Measurements from ENCODE around the gene ATG16L1. TPM values are rescaled to one million over a fixed set of nuclear protein-coding genes. Genes with fewer than 3 reads are reported as not detected.

ATG16L1 gene
- polyA plus RNA-seq, 1 donor from 2014 or later = 67.6 TPM

- H3K9ac ChIP-seq (ENCODE audit: low read length) = no peak overlapping the region
- no peak overlapping the region for H3K27ac ChIP-seq (ENCODE audit: low read length)
- no peaks in the 10 kb centered on the region for H3K9me2 ChIP-seq (ENCODE audit: insufficient read depth, low read length)
- no peaks in the 10 kb centered on the region for H3K36me3 ChIP-seq (ENCODE audit: insufficient read depth, low read length)
- H3K4me3 ChIP-seq (ENCODE audit: low read length) = no peak overlapping the region
- H3K79me2 ChIP-seq (replicated peaks; ENCODE audit: insufficient read depth, low read length) = no peaks in the 10 kb centered on the region
- H4K20me1 ChIP-seq (ENCODE audit: insufficient read depth) = no peaks in the 10 kb centered on the region
- H3F3A ChIP-seq (ENCODE audit: insufficient read depth, low read length, poor library complexity, severe bottlenecking) = no peaks in the 10 kb centered on the region
- H3K9me3 ChIP-seq (ENCODE audit: low read length) = no peaks in the 10 kb centered on the region
- no peak overlapping the region for H2AFZ ChIP-seq (ENCODE audit: low read depth, low read length)
- no peak for TF ChIP-seq SMC3 (conservative IDR thresholded peaks at IDR 0.05; ENCODE audit: poor library complexity)
- TF ChIP-seq POLR2AphosphoS5 (IDR thresholded peaks at IDR 0.05) = no peak
- no peak for TF ChIP-seq EP300 (conservative IDR thresholded peaks at IDR 0.05; ENCODE audit: poor library complexity, severe bottlenecking)
- TF ChIP-seq TAF1 (IDR thresholded peaks at IDR 0.05; ENCODE audit: low read depth) = no peak
- no peak for TF ChIP-seq EZH2 (IDR thresholded peaks at IDR 0.05; ENCODE audit: borderline replicate concordance, insufficient read depth, low read length, poor library complexity, severe bottlenecking)
- TF ChIP-seq REST (IDR thresholded peaks at IDR 0.05; ENCODE audit: borderline replicate concordance) = no peak
- no peak for TF ChIP-seq CTCF (IDR thresholded peaks at IDR 0.05; ENCODE audit: poor library complexity, severe bottlenecking)
- no peak for TF ChIP-seq MXI1 (conservative IDR thresholded peaks at IDR 0.05; ENCODE audit: poor library complexity, severe bottlenecking)
- TF ChIP-seq RAD21 (conservative IDR thresholded peaks at IDR 0.05) = no peak
- no peaks in the 10 kb centered on the region for H3K27me3 ChIP-seq (ENCODE audit: insufficient read depth, low read depth, low read length)
- H3K4me2 ChIP-seq (ENCODE audit: low read length) = no peak overlapping the region
Measured at GRCh38 chr2:233314180-233314925, 62.9 kb downstream of the ATG16L1 start.

GRCh38 chr2:233317196-233317943, 65.9 kb downstream of the ATG16L1 start:
- Histone ChIP-seq H3K9me2 (ENCODE audit: insufficient read depth, low read length) (no peaks in the 10 kb centered on the region), H2AFZ (ENCODE audit: low read depth, low read length) (no peak overlapping the region), H3K9me3 (ENCODE audit: low read length) (no peaks in the 10 kb centered on the region), H3K79me2 (replicated peaks; ENCODE audit: insufficient read depth, low read length) (no peaks in the 10 kb centered on the region), H3K4me3 (ENCODE audit: low read length) (no peak overlapping the region), H4K20me1 (ENCODE audit: insufficient read depth) (no peaks in the 10 kb centered on the region), H3K9ac (ENCODE audit: low read length) (no peak overlapping the region), H3K27ac (ENCODE audit: low read length) (no peak overlapping the region), H3K36me3 (ENCODE audit: insufficient read depth, low read length) (no peaks in the 10 kb centered on the region), H3F3A (ENCODE audit: insufficient read depth, low read length, poor library complexity, severe bottlenecking) (no peaks in the 10 kb centered on the region), H3K27me3 (ENCODE audit: insufficient read depth, low read depth, low read length) (no peaks in the 10 kb centered on the region), H3K4me2 (ENCODE audit: low read length) (no peak overlapping the region)
- TF ChIP-seq REST (IDR thresholded peaks at IDR 0.05; ENCODE audit: borderline replicate concordance) (no peak), CTCF (IDR thresholded peaks at IDR 0.05; ENCODE audit: poor library complexity, severe bottlenecking) (no peak), EP300 (conservative IDR thresholded peaks at IDR 0.05; ENCODE audit: poor library complexity, severe bottlenecking) (no peak), MXI1 (conservative IDR thresholded peaks at IDR 0.05; ENCODE audit: poor library complexity, severe bottlenecking) (no peak), RAD21 (conservative IDR thresholded peaks at IDR 0.05) (no peak), TAF1 (IDR thresholded peaks at IDR 0.05; ENCODE audit: low read depth) (no peak), POLR2AphosphoS5 (IDR thresholded peaks at IDR 0.05) (no peak), EZH2 (IDR thresholded peaks at IDR 0.05; ENCODE audit: borderline replicate concordance, insufficient read depth, low read length, poor library complexity, severe bottlenecking) (no peak), SMC3 (conservative IDR thresholded peaks at IDR 0.05; ENCODE audit: poor library complexity) (no peak)
